CD1c-positive myeloid dendritic cell (primary cell): ENCODE measurements around the gene IL4R.
"Not testable (repeated sequence)": the region's sequence is repeated elsewhere in the genome, so short reads cannot be mapped to it uniquely, and the experiment has no call there.

ENCODE experiments used
- DNase-seq: peaks from one replicate; pipeline ENCODE4 v3.0.0-alpha.2; 2016; ENCODE audit errors: extremely low spot score

The IL4R gene

GRCh38 chr16:27381236-27381635, 67.5 kb downstream of the IL4R start:
- DNase-seq, result no peak

GRCh38 chr16:27381974-27382855, 68.4 kb downstream of the IL4R start:
- DNase-seq, result no peak

GRCh38 chr16:27383556-27384243, 69.9 kb downstream of the IL4R start:
- DNase-seq, result peak; percentile 92

GRCh38 chr16:27384425-27384824, 70.7 kb downstream of the IL4R start:
- DNase-seq, result no peak

- no peak for DNase-seq
These were observed 71.6 kb downstream of the IL4R start for GRCh38 chr16:27385398-27385797.

GRCh38 chr16:27386674-27387073, 72.9 kb downstream of the IL4R start:
- no peak for DNase-seq

- DNase-seq, result no peak
These were observed 74.0 kb downstream of the IL4R start for GRCh38 chr16:27387724-27388123.

- DNase-seq, result no peak
These were observed 75.6 kb downstream of the IL4R start for GRCh38 chr16:27389272-27389961.

- peak; percentile 50 for DNase-seq
These were observed 76.4 kb downstream of the IL4R start for GRCh38 chr16:27390151-27390550.

- DNase-seq, result no peak
These were observed 78.9 kb downstream of the IL4R start for GRCh38 chr16:27392671-27393070.

GRCh38 chr16:27394516-27394915, 80.7 kb downstream of the IL4R start:
- DNase-seq, result no peak

- DNase-seq, result not testable (repeated sequence)
These were observed 84.6 kb downstream of the IL4R start for GRCh38 chr16:27398341-27398893.

- peak; percentile 56 for DNase-seq
These were observed 85.4 kb downstream of the IL4R start for GRCh38 chr16:27398894-27399853.

GRCh38 chr16:27399969-27400368, 86.2 kb downstream of the IL4R start:
- no peak for DNase-seq

- DNase-seq, result peak; percentile 60
These were observed 87.2 kb downstream of the IL4R start for GRCh38 chr16:27400751-27401620.

- peak; percentile 85 for DNase-seq
These were observed 88.2 kb downstream of the IL4R start, which contains the start of gene IL21R for GRCh38 chr16:27401768-27402568. Gene IL21R, plus strand, starts transcription at chr16:27402174. Its CDS starts 27,898 bp downstream, at chr16:27430072.

- no peak for DNase-seq
These were observed 88.8 kb downstream of the IL4R start for GRCh38 chr16:27402569-27402963.

- DNase-seq, result no peak
These were observed 89.3 kb downstream of the IL4R start for GRCh38 chr16:27402964-27403600.

- DNase-seq, result no peak
These were observed 89.8 kb downstream of the IL4R start for GRCh38 chr16:27403601-27403992.
